Fibroblast of skin of back (primary cell): ENCODE data around the gene FEM1C.
"Not testable (repeated sequence)": the region's sequence is repeated elsewhere in the genome, so short reads cannot be mapped to it uniquely, and the experiment has no call there.

Source experiments
- DNase-seq: peaks from one replicate; pipeline ENCODE4 v3.0.0-alpha.2; 2013

FEM1C gene

GRCh38 chr5:115516372-115516771 is 28.2 kb downstream of the FEM1C start:
- no peak for DNase-seq

DNA sequence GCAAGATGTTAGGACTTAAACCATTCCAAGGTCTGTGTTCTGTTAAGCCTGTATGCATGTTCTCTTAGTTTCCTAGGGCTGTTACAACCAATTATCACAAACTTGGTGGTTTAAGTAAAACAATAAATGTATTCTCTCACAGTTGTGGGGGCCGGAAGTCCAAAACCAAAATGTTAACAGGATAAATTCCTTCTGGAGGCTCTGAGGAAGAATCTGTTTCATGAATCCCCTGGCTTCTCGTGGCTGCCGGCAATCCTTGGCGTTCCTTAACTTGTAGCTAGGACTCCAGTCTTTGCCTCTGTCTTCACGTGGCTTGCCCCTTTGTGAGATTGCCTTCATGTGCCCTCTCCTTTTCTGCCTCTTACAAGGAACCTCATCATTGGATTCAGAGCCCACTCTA is 30.4 kb downstream of the FEM1C start:
- DNase-seq, result peak; percentile 36

- DNase-seq, result no peak
Measured at GRCh38 chr5:115511632-115512031, 32.9 kb downstream of the FEM1C start.

GRCh38 chr5:115510145-115510645 is 34.4 kb downstream of the FEM1C start:
- no peak for DNase-seq

GRCh38 chr5:115509547-115509946 is 35.0 kb downstream of the FEM1C start:
- DNase-seq, result no peak

DNA sequence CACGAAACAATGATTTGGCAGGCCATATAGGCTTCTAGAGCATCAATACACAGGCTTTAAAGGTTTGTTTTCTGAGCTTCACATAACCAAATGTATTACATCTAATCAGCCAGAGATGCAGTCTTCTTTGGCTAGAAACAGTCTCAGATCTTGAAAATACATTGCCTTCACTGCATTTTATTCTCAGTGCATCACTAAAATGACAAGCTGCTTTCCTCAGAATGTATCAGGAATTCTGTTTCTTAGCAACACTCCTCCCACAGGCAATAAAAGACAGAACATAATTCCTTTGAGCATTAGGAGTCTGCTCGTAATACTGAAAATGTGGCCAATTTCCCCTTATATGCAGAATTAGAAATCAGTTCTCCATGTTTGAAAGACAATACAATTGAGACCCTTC is 36.9 kb downstream of the FEM1C start:
- DNase-seq, result peak; percentile 75

- DNase-seq, result no peak
Measured at GRCh38 chr5:115503420-115503819, 41.2 kb downstream of the FEM1C start.

GRCh38 chr5:115501464-115502210 is 42.9 kb downstream of the FEM1C start:
- no peak for DNase-seq

GRCh38 chr5:115500225-115500624 is 44.4 kb downstream of the FEM1C start:
- DNase-seq, result no peak

- no peak for DNase-seq
Measured at GRCh38 chr5:115496936-115497576, 47.5 kb downstream of the FEM1C start.

DNA sequence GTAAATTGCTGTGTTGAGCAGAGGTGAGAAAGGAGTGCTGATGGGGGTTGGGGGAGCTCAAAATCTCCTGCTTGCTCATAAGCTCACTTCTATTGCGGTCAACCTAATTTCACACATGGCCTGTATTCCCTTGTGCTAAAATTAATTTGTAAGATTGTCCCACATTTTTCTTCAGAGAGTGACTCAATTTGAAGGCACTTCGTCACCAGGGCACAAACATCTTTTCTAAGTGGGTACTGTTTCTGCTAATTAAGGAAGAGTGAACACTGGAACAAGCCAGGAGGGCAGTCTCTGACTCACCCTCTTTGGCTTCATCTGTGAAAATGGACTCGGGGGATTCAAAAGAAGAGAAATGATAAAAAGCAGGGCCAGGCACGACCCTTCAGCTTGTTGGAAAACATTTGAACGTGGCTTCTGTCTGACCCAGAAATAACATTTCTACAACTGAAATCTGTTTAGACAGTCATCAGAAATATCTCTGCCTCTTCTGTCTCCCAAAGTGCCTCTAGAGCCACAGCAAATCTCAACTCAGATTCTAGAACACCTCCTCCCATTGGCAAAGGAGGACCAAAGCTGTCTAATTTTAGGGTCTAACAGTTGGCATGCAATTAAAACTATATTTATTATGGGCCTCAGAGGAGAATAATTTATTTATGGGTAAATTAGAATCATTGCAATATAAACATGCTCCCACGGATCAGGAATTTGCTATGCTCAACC is 49.8 kb downstream of the FEM1C start:
- peak; percentile 59 for DNase-seq

- no peak for DNase-seq
Measured at GRCh38 chr5:115490596-115490995, 54.0 kb downstream of the FEM1C start.

DNA sequence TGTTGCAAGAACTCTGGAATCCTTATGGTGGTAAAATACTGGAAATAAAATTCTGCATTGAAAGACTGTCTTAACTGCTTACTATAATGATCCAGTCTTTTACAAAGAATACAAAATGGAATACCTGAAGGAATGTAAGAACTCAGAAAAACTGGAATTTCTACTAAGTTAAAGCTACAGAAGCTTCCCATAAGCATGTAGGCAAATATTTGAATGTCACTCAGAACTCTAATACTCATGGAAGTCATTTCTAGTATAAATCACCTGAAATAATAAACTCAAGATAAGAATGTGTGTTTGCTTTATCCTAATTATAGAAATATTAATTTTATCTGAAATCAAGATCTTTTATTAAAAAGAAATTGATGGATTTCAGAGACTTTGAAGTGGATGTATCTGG is 54.8 kb downstream of the FEM1C start:
- no peak for DNase-seq

DNA sequence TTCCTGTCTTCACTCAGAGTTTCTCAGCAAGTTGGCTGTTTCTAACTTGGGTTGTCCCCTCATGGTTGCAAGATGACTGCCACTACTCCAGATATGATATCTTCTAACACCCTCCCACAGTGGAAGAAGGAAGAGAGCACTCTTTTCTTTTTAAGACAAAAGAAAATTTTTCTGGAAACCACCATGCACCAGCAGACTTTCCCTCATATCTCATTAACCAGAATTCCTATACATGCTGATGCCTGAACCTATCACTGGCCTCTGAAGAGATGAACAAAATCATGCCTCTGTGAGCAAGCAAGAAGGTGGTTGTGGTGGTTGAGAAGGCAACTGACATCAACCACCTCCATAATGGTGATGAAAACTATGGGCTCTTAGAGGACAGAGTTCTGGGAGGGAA is 56.8 kb downstream of the FEM1C start:
- DNase-seq, result no peak

DNA sequence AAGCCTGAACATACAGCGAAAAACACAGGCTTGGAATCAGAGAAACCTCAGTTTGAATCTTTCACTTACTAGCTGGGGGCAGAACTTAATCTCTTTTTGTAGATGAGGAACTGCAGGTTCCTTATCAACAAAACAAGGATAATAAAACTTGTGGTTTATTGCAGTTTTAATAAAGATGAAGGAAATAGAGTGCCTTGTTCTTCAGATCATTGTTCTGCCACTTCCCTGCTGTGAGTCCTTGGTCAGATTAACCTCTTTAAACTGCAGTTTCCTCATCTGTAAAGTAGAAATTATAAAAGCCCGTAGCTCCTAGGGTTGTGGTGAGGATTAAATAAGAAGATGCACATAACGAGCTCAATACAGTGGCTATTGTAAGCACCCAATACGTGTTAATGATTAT is 57.4 kb downstream of the FEM1C start:
- DNase-seq, result no peak

- DNase-seq, result no peak
Measured at GRCh38 chr5:115486728-115487127, 57.8 kb downstream of the FEM1C start.

DNA sequence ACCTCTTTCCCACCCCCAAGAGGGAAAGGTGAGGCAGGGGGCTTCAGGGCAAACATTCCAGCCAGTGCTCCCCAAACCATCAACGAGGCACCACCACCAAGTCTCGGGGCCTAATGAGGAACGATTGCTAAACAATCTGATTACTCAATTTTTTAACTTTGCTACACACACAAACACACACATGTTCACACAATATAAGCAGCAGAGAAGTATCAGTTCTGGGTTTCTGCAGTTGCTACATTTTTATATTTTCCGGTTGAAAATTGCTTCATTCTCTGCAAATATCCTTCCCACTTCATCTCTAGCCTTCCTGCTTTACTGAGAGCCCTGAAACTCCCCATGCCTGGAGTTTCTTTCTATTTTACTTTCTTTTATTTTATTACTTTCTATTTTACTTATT is 60.2 kb downstream of the FEM1C start:
- no peak for DNase-seq

GRCh38 chr5:115480900-115481299 is 63.7 kb downstream of the FEM1C start:
- no peak for DNase-seq

DNA sequence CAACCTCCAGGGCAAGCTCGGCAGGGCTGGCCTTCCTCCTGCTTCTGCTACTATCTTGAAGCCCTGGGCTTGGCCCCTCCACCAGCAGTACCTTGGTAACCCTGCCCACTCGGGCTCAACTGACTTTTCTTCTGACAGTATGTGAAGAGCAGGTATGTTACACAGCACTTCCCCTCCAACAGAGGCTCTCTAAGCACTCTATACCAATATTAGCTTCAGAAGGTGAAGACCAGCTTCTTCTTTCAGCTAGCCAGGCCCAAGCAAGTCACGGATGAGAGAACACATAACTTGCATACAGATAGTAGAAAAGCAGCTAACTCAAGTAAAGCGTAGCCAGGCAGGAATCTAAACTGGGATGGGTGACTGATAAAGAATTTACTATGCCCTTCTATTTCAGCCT is 64.3 kb downstream of the FEM1C start:
- DNase-seq, result no peak

GRCh38 chr5:115479166-115479873 is 65.3 kb downstream of the FEM1C start:
- not testable (repeated sequence) for DNase-seq

- no peak for DNase-seq
Measured at GRCh38 chr5:115478281-115478680, 66.3 kb downstream of the FEM1C start.

GRCh38 chr5:115477581-115477980 is 67.0 kb downstream of the FEM1C start:
- DNase-seq, result no peak

DNA sequence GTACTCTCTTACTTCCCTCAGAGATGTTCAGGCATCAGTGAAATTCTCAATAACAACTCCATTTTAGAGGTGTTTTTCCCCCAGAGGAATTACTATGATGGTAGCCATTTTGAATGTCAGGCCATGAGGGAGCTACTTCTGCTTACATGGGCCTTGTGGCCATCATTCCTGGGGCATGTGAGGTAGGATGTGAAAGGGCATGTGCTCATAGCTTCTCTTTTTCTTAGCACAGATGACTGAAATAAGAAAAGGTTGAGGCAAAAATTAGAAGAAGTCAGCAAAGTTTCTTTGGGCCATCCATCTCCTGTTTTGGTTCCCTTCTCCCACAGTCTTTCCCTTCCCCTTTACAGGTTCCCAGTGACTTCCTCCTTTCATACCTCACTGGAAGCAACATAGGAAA is 68.8 kb downstream of the FEM1C start:
- DNase-seq, result no peak
